Upper lobe of left lung (tissue), 4 donors: ENCODE results near the gene ANKRD11.

Experiments
- CTCF ChIP-seq, 6 experiments: fragments of 450-650 bp in 4 of 6; fragments of 200-600 bp in 2 of 6; sonication (generic) in 2 of 6; IDR thresholded peaks; one replicate each; pipeline ENCODE4 v1.5.1; 2016 to 2019; ENCODE audit warnings: antibody characterized with exemption in 6 of 6
- POLR2AphosphoS5 ChIP-seq, 2 donors: sonication (generic); formaldehyde crosslinking; IDR thresholded peaks; one replicate each; pipeline ENCODE4 v1.5.1; 2017; ENCODE audit warnings: antibody characterized with exemption in 2 of 2

DNA sequence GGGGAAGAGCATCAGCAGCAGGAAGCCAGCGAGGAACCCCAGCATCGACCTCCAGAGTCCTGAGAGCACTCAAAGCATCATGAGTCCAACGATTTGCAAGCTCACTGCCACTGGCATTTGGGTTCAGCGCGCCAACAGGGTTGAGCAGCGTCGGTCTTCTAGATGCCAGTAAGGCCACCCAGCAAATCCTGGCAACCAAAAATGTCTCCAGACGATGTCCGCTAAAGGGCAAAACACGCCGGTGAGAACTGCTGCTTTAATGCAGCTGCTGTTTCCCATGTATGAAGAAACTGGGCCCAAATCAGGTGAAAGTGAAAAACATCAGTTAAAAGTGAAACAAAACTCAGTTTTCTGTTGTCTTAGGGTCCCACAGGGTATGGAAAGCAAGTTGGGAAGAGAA, 70.2 kb downstream of the ANKRD11 start:
- TF ChIP-seq CTCF (IDR thresholded peaks at IDR 0.05): no peak
- TF ChIP-seq POLR2AphosphoS5 (IDR thresholded peaks at IDR 0.05): no peak
